GM18508 (cell line): Measurements from ENCODE around the gene HLA-C.
"Not testable (repeated sequence)": the region's sequence is repeated elsewhere in the genome, so short reads cannot be mapped to it uniquely, and the experiment has no call there.

Source experiments
- ATAC-seq: cut with Tn5 transposase; IDR thresholded peaks from one replicate; pipeline ENCODE4 v1.9.1; 2021; ENCODE audit warnings: moderate number of reproducible peaks; ENCODE audit not compliant: insufficient read depth, unreplicated experiment

The HLA-C gene

DNA sequence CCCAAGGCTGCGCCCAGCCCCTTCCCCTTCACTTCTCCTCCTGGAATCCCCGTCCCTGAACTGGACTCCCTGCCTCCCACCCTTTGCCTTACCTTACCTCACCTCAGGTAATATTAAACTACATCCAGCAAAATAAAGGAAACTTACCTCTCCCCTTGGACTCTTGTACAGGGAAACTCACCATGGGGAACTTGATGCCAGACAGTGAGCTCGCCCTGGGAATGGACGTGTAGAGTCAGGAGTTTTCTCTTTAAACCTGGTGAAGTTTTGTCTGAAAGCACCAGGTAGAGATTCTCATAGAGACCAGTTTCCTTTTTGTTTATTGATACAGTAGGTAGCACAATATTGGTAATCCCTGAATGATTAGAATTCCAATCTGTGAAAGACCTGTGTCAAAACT is 544 bp upstream of the HLA-C start:
- ATAC-seq, result no peak

DNA sequence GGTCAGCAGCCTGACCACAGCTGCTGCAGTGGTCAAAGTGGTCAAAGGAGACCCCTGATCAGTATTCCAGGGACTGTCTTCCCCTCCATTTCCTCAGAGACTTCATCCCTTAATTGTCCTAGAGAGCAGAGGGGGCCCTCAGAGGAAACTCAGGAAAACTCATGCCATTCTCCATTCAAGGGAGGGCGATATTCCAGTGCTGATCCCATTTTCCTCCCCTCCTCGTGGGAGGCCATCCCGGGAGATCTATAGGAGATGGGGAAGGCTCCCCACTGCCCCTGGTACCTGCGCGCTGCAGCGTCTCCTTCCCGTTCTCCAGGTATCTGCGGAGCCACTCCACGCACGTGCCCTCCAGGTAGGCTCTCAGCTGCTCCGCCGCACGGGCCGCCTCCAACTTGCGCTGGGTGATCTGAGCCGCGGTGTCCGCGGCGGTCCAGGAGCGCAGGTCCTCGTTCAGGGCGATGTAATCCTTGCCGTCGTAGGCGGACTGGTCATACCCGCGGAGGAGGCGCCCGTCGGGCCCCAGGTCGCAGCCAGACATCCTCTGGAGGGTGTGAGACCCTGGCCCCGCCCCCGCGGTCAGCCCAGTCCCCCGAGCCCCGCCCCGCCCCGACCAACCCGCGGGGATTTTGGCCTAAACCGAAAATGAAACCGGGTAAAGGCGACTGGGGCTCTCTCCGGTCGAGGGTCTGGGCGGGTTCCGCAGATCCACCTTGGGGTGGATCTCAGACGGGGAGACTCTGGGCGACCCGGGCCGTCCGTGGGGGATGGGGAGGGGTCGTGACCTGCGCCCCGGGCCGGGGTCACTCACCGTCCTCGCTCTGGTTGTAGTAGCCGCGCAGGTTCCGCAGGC is 878 bp downstream of the HLA-C start:
- no peak for ATAC-seq

DNA sequence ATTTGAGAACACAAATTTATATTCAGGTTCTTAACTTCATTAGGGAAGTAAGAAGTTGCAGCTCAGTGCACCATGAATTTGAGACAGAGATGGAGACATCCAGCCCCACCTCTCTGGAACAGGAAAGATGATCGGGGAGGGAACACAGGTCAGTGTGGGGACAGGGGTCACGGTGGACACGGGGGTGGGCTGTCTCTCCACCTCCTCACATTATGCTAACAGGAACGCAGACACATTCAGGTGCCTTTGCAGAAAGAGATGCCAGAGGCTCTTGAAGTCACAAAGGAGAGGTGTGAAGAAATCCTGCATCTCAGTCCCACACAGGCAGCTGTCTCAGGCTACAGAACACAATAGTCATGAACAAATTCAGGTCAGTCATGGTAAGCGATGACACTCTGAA is 3.1 kb downstream of the HLA-C start:
- no peak for ATAC-seq

DNA sequence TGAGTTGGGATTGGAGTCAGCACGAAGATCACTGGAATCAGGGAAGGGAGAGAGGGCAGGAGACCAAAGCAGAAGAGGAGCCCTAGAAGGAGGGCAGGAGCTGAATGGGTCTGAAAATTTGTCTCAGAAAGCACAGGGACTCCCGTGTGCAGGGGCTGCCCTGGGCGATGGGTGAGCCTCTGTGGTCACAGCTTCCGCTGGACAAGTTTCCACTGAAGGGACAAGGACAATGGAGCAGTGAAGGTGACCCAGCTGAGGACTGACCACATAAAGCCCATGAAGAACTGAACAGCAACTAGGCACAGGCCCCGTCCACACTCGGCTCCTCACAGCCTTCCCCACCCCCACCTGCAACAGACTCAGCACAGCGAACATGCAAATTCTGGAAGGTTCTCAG is 3.5 kb downstream of the HLA-C start:
- no peak for ATAC-seq

DNA sequence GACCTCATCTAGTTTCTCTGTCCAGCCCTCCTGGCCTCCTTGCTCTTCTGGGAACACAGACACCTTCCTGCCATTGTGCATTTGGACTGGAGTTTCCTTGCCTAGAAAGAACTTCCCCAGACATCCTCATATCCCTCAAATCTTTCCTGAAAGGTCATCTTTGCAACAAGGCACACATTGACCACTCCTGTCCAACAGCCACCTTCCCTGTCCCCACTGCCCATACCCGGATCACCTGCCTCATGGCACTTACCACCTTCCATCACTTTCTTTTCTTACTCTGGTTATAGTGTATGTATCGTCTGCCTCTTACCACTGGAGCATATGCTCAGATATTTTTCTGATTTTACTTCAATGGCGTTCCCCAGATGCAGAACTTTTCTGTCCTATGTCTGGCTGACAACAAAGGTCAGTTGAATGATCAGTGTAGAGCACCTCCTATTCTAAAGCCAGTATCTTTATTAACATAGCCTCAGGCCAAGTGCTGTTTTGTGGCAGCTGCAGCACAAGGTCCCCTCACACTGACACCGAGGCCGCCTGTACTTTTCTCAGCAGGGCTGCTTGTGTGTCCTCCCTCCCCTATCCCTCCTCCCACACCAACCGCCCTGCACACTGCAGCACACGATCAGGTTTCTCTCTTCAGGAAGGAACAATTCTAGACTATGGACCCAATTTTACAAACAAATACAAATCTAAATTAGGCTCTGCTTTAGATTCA is 4.1 kb downstream of the HLA-C start:
- ATAC-seq, result no peak

DNA sequence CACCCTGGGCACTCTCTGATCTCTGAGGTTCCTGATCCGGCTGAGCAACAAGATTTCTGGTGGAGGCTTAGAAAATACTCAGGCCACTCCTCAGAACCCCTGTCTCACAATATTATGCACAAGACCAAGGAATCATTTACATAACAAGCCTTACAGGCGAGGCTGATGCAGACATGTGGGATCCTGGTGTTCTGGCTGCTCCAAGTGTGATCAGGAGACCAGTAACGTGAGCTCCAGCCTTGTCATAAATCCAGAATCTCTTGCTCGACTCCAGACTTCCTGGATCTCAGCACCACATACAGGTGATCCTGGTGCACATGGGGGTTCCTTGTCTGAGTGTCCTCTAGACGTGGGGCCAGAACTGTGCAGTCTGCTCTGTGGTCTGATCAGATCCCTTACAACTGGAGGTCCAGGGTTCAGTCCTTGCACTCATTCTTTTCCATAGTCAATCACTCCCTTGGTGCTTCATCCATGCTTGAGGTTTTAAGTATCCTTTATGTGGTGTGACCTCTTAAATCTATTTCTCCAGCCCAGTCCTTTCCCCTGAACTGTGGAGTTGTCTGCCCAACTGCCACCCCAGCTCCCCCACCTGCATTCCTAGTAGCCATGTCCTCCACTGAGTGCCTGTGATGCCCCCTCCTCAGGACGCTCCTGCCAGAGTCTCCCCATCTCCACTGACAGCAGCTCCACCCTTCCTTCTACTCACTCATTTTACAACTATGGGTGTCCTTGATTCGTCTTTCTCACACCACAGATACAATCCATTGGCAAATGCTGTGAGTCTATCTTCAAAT is 5.1 kb downstream of the HLA-C start:
- ATAC-seq, result no peak

DNA sequence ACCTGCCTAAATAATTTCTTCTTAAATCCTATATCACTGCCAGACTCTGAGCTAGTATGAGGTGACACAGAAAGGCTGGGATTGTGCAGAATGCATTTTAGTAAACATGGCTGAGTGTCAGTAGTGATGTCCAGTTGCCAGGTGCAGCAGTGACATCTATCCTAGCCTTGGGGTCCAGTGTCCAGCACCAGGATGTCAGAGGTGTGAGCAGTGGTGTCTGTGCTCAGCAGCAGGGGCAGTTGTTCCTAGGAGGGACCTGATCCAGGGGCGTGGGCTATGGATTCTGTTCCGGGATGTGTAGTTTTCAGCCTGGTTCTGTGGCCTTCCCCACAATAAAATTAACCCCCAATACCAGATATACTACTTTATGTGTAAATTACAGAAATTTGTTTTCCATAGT is 6.0 kb downstream of the HLA-C start:
- no peak for ATAC-seq

DNA sequence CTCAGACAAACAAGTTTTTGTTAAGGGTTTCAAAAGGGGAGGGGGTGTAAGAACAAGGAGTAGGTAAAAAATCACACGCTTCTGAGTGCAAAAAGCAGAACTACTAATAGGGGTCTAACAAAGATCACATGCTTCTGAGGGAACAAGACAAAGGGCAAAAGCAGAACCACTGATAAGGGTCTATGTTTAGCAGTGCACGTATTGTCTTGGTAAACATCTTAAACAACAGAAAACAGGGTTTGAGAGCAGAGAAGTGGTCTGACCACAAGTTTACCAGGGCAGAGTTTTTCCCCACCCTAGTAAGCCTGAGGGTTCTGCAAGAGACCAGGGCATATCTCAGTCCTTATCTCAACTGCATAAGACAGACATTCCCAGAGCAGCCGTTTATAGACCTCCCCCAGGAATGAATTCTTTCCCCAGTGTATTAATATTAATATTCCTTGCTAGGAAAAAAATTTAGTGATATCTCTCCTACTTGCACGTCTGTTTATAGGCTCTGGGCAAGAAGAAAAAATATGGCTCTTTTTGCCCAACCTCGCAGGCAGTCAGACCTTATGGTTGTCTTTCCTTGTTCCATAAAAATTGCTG is 8.5 kb downstream of the HLA-C start:
- ATAC-seq, result not testable (repeated sequence)

DNA sequence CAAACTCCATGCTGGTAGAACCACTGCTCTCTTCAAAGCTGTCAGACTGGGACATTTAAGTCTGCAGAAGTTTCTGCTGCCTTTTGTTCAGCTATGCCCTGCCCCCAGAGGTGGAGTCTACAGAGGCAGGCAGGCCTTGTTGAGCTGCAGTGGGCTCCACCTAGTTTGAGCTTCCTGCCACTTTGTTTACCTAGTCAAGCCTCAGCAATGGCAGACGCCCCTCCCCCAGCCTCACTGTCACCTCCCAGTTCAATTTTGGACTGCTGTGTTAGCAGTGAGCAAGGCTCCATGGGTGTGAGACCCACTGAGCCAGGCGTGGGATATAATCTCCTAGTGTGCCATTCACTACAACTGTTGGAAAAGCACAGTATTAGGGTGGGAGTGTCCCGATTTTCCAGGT is 11.9 kb downstream of the HLA-C start:
- not testable (repeated sequence) for ATAC-seq

DNA sequence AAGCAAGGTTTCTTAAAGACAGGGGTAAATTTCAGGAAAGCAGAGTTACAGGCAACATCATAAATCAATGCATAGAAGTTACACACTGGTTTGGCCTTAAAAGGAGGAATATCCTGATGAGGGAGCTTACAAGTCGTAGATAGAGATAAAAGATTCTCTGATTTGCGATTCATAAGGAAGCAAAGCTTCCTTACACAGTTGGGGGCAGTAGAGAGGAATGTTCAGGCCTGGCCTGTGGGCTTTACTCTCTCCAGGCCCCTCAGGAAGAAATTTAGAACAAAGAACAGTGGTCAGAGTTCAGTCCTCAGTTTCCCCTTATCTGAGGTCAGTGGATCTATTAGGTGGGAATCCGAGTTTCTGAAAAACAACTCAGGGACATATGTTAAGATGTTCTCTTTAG is 19.3 kb downstream of the HLA-C start:
- no peak for ATAC-seq

DNA sequence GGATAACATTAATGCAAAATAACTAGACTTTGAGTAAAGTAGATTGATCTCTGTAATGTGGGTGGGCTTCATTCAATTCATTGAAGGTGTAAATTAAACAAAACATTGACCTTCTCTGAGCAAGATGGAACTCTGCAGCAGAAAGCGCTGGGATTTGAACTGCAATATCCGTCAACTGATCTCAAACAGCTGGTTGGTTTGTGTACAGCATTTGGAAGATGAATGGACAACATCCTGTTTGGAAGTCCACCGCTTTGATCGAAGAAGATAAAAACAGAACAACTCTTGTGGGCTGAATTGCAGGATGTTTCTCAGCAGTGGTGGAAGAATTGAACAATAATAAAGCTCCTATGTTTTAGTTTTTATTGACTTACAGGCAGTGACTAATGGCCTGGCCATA is 20.6 kb downstream of the HLA-C start:
- ATAC-seq, result no peak

DNA sequence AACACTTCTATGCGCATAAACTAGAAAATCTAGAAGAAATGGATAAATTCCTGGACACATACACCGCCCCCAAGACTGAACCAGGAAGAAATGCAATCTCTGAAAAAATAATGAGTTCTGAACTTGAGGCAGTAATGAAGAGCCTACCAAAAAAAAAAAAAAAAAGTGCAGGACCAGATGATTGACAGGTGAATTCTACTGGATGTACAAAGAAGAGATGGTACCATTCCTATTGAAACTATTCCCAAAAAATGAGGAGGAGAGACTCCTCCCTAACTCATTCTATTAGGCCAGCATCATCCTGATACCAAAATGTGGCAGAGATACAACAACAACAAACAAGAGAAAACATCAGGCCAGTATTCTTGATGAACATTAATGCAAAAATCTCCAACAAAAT is 22.7 kb downstream of the HLA-C start:
- ATAC-seq, result no peak

DNA sequence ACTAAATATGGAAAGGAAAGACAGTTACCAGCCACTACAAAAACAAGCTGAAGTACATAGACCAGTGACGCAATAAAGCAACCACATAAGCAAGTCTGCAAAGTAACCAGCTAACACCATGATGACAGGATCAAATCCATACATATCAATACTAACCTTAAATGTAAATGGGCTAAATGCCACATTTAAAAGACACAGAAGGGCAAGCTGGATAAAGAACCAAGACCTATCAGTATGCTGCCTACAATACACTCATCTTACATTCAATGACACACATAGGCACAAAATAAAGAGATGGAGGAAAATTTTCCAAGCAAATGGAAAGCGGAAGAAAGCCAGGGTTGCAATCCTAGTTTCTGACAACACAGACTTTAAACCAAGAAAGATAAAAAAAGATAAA is 24.1 kb downstream of the HLA-C start:
- ATAC-seq, result no peak

DNA sequence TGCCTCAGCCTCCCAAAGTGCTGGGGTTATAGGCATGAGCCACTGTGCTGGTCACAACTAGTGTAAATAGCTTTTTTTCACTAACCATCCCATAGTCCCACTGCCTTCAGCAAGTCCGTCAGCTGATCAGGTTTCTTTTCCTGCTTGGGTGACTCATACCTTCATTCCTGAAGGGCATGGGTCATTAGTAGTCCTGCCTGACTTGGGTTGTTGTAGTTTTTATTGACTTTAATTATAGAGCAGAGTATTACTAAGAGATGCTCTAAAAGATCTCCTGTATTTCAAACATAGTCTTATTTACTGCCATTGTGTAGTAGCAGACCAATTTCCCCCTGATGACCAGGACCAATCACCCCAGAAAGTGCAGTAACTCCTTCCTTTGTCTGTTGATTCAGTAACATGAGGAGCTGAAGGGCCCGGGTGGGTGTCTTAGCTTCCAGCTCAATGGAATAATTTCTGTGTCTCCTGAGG is 25.8 kb downstream of the HLA-C start:
- ATAC-seq, result no peak

DNA sequence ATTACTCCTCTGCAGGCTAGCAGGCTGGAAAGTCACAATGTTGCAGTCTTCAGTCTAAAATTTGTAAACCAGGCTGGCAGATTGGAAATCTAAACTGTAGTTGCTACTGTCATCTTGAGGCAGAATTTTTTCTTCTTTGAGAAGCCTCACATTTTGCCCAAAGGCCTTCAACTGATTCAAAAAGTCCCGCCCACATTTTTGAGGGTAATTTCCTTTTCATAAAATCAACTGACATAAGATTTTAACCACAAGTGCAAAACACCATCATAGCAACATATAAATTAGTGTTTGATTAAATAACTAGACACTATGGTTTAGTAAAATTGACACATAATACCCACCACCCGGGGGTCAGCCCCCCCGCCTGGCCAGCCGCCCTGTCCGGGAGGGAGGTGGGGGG is 28.4 kb downstream of the HLA-C start:
- ATAC-seq, result no peak

DNA sequence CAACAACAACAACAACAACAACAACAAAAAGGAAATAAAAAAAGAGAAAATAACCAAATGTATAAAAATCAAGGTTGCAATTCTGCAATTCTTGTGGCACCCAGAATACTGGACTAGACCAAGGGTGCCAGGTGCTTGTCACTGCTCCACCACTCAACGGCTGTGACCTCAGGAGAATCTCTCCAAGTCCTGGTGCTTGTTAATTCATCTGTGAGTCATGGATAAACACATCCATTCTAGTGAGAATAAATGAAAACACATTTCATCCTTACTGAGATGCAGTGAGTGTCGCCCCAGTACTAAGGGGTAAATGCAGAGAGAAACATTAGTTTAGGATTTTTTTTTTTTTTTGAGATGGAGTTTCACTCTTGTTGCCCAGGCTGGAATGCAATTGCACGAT is 32.0 kb downstream of the HLA-C start:
- no peak for ATAC-seq

DNA sequence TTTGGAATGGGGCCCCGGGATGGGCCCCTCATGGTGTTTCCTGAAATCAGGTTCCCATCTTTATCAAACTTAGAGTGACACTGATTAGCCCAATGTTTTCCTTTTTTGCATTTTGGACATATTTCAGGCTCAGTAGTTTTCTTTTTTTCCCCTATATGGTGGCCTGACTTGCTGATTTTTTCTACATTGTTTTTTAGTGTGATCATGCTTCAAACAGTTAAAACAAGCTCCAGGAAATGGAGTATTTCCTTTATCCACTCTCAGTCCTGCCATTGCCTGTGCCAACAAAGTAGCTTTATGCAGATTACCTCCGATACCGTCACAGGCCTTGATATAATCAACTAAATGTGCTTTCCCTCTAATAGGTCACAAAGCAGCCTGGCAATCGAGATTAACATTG is 37.8 kb downstream of the HLA-C start:
- not testable (repeated sequence) for ATAC-seq

DNA sequence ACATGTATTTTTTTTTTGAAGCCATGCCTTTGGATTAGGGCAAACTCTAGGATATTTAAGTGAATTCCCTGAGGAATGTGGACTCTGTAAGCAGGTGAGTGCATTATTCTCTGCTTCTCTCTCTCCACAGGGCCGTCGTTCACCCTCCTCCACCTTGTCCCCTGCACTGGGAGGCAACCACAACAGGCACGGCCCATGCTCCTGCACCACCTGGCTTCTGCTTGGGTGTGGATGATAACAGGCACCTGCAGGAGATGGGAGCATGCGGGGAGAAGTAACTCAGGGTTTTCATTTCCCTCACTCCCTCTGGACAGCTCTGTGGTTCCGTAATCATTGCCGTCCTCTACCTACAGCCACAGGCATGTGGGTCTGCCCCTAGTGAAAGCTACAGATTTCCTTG is 43.4 kb downstream of the HLA-C start:
- no peak for ATAC-seq

DNA sequence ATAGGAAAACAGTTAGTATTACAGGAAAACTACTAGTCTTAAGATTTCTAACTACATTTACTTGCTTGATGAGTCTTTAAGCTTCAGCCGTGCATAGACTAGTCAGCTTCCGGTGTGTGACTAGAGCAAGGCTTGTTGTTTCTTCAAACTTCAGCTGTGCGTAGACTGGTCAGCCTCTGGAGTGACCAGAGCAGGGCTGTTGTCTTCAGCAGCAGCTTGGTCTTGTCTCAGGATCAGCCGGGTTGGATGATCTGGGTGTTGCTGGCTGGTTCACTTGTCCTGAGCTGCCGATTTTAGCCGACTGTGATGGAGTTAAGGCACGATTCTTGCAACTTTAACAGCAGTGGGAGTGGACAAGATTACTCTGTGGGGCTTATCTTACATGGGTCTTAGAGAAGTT is 44.7 kb downstream of the HLA-C start:
- no peak for ATAC-seq

DNA sequence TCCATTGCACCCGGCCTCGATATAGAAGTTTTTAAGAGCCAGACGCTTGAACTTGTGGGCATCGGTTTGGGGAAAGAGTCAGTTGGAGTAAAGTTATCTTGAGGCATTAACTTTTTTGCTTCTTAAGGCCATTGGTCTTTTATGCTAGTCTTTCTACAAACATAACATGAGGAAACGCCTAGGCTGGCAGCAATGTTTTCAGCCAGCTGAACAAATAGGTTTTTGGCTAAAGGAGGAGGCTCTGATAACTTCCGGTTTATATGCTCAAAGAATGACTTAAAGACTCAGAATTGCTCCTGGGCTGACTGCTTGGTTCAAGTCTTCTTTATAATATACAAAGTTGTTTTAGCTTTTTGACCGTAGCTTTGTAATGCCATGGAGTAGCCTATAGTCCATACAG is 46.2 kb downstream of the HLA-C start:
- ATAC-seq, result no peak

DNA sequence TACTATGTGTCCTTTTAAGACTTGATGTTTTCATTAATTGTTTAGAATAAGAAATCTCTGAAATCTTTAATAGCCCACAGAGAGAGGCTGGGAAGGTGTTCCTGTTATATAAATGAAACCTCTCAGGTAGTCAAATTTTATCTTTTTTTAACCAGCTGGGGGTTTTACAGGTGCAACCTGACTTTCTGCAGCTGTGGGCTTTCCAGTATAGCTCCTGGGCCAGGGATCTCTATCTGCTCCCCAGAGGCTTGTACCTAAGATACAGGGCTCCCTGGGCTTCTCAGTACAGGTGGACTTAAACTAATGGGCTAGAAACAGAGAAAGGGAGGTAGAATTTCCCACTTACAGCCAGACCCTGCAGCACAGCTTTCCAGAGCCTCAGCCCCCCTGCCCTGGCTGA is 49.4 kb downstream of the HLA-C start:
- ATAC-seq, result no peak
